ENCODE results near the gene PSMD2.

The PSMD2 gene

GRCh38 chr3:184358124-184358767 is 59.2 kb downstream of the PSMD2 start:
- Histone ChIP-seq H4K20me1 (ENCODE audit: control insufficient read depth, insufficient read depth, low read depth, low read length) (no peaks in the 10 kb centered on the region), H3K27ac (ENCODE audit: low read depth, low read length) (no peak overlapping the region), H3K4me1 (ENCODE audit: control insufficient read depth, low read length) (peaks cover 13% of the 10 kb centered on the region), H3K27me3 (ENCODE audit: control insufficient read depth, low read length) (no peaks in the 10 kb centered on the region), H3K4me3 (ENCODE audit: low read length) (no peak overlapping the region), H3K4me2 (ENCODE audit: low read length) (no peak overlapping the region), H3K9me3 (ENCODE audit: control insufficient read depth, insufficient read depth, low read length) (no peaks in the 10 kb centered on the region), H3K36me3 (ENCODE audit: control insufficient read depth, low read length) (peaks cover 6% of the 10 kb centered on the region; the same call in 1 of the 2 replicates), H3K9me2 (replicated peaks; ENCODE audit: control insufficient read depth, low read length) (no peaks in the 10 kb centered on the region), H3F3A (ENCODE audit: control insufficient read depth, insufficient read depth) (no peaks in the 10 kb centered on the region), H3K79me2 (ENCODE audit: control insufficient read depth, low read length) (peaks cover 13% of the 10 kb centered on the region)
- TF ChIP-seq CTCF (IDR thresholded peaks at IDR 0.05; ENCODE audit: low read depth, low read length, poor library complexity, severe bottlenecking) (no peak), EZH2phosphoT487 (IDR thresholded peaks at IDR 0.05; ENCODE audit: borderline replicate concordance, low read length) (no peak)
